HUES48 (cell line): ENCODE data around the gene CPOX.
"Not testable (repeated sequence)": the region's sequence is repeated elsewhere in the genome, so short reads cannot be mapped to it uniquely, and the experiment has no call there.

ENCODE experiments used
- H3K27ac ChIP-seq: one replicate; pipeline ENCODE4 v1.7.0; 2013; ENCODE audit warnings: low read depth, low read length, inconsistent platforms
- H3K27me3 ChIP-seq: 2 replicates; pipeline ENCODE4 v1.6.1; 2013; ENCODE audit warnings: mild to moderate bottlenecking, low read length; ENCODE audit not compliant: control insufficient read depth, insufficient read depth
- H3K36me3 ChIP-seq: 2 replicates; pipeline ENCODE4 v1.6.1; 2013; ENCODE audit warnings: low read length; ENCODE audit not compliant: control insufficient read depth, insufficient read depth
- H3K4me1 ChIP-seq: 2 replicates; pipeline ENCODE4 v1.6.1; 2013; ENCODE audit warnings: mild to moderate bottlenecking, low read length; ENCODE audit not compliant: control insufficient read depth, insufficient read depth
- H3K4me3 ChIP-seq: 2 replicates; pipeline ENCODE4 v1.5.1; 2013; ENCODE audit warnings: mild to moderate bottlenecking, low read depth, low read length
- H3K9ac ChIP-seq: 2 replicates; pipeline ENCODE4 v1.6.1; 2013; ENCODE audit warnings: mild to moderate bottlenecking, low read depth, low read length, moderate library complexity
- H3K9me3 ChIP-seq: 2 replicates; pipeline ENCODE4 v1.6.1; 2013; ENCODE audit warnings: low read length; ENCODE audit not compliant: control insufficient read depth, insufficient read depth

Gene CPOX

GRCh38 chr3:98560911-98561310 is 32.5 kb downstream of the CPOX start:
- Histone ChIP-seq H3K4me1 (no peaks in the 10 kb centered on the region), H3K4me3 (no peak overlapping the region), H3K9me3 (no peaks in the 10 kb centered on the region), H3K27me3 (no peaks in the 10 kb centered on the region), H3K36me3 (no peaks in the 10 kb centered on the region), H3K9ac (no peak overlapping the region), H3K27ac (no peak overlapping the region)

DNA sequence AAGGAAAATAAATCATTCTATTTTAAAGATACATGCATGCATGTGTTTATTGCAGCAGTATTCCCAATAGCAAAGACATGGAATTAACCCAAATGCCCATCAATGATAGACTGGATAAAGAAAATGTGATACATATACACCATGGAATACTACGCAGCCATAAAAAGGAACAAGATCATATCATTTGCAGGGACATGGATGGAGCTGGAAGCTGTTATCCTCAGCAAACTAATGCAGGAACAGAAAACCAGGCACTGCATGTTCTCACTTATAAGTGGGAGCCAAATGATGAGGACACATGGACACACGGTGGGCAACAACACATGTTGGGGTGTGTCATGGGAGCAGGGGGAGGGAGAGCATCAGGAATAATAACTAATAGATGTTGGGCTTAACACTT is 33.6 kb downstream of the CPOX start:
- not testable (repeated sequence) for H3K36me3 ChIP-seq, H3K27me3 ChIP-seq, H3K27ac ChIP-seq, H3K4me1 ChIP-seq, H3K9me3 ChIP-seq, H3K9ac ChIP-seq, H3K4me3 ChIP-seq

- H3K4me3 ChIP-seq = no peak overlapping the region
Observed at GRCh38 chr3:98558100-98558827, 35.1 kb downstream of the CPOX start.

DNA sequence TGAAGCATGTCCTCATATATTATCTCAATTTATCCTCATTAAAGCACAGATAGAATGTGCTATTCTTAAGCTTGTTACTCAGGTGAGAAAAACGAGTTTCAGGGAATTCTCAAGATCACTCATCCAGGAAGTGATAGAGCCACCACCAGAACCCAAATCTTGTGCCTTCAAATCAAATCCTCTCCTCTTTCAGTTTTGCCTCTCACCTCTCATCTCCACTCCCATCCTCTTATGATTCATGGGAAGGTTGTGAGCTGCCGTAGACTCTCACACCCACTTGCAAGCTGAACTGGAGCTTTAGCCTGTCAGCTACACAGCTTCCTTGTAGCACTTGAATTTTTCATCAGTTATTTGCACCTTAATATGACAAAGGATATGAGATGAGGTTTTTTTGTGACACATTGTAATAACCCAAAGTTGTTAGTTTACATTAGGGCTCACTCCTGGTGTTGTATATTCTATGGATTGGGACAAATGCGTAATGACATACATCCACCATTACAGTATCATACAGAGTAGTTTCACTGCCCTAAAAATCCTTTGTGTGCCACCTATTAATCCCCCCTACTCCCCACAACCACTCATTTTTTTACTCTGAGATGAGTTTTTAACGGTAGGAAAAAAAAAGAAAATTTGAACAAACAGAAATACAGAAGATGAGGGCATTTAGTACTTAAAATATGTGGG is 35.9 kb downstream of the CPOX start:
- no peak overlapping the region for H3K27ac ChIP-seq
- H3K36me3 ChIP-seq = no peaks in the 10 kb centered on the region
- H3K9me3 ChIP-seq = no peaks in the 10 kb centered on the region
- H3K9ac ChIP-seq = no peak overlapping the region
- H3K4me1 ChIP-seq = no peaks in the 10 kb centered on the region
- H3K4me3 ChIP-seq = no peak overlapping the region
- H3K27me3 ChIP-seq = no peaks in the 10 kb centered on the region

More at GRCh38 chr3:98558100-98558827, 35.1 kb downstream of the CPOX start:
- Histone ChIP-seq H3K9ac (no peak overlapping the region), H3K9me3 (no peaks in the 10 kb centered on the region), H3K4me1 (no peaks in the 10 kb centered on the region), H3K36me3 (no peaks in the 10 kb centered on the region), H3K27me3 (no peaks in the 10 kb centered on the region), H3K27ac (no peak overlapping the region)

DNA sequence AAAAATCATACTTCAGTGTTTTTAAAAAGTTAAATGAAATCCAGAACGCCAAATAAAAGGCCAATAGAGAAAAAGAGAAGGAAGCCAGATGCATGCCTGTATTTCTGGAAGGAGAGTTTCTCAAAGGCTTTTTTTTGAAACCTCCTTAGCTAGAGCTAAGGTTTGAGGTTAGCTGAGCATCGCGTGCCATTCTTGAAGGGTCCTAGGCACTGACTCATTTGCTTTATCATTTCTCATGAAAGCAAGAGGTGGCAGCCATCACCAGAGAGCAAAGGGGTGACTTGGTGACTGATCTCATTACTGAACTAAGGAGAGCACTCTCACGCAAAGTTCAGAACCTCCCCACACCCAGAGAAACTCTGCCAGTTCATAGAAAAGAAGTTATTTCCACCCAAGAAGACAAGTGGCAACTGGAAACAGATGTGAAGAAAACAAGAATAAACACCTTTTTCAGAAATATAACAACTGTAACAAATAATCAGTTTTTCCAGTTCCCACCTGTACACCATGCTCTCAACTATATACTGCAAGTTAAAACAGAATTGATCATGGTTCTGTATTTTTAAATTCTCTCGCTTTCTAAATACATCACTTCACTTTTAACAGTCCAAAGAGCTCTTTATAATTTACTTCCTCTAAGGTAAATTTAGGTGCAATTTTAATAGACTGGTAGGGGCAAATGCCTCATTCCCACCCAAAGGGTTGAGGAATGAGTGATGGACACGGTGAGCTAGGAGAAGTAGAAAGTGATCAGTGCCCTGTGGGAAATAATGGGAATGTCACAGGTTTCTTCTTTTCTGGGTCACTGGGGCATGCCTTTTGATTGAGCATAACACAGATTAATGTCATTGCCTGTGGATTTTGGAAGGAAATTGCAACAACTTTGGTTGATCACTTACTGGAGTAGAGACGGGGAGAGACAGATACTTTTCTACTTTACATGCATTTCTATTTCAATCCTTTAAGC is 37.0 kb downstream of the CPOX start:
- Histone ChIP-seq H3K27ac (no peak overlapping the region), H3K27me3 (no peaks in the 10 kb centered on the region), H3K36me3 (no peaks in the 10 kb centered on the region), H3K9me3 (no peaks in the 10 kb centered on the region), H3K4me3 (no peak overlapping the region), H3K9ac (no peak overlapping the region), H3K4me1 (no peaks in the 10 kb centered on the region)

DNA sequence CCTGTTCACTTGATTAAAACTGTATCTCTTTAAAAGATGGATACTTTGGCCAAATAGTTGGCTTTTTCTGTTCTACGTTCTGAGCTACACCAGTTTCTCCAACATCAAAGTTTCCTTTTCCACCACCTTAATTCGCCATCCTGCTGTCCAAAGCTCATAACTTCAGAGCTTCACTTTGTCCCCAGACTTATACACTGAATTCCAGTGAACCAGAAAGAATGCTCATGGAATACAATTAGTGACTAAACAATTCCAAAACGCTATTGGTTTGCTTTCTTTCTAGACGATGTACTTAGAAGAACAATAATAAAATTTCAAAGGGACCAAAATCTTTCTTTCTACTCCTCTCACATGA is 38.4 kb downstream of the CPOX start:
- no peak overlapping the region for H3K27ac ChIP-seq
- H3K9ac ChIP-seq = no peak overlapping the region
- H3K9me3 ChIP-seq = no peaks in the 10 kb centered on the region
- no peaks in the 10 kb centered on the region for H3K36me3 ChIP-seq
- no peaks in the 10 kb centered on the region for H3K27me3 ChIP-seq
- H3K4me1 ChIP-seq = no peaks in the 10 kb centered on the region
- H3K4me3 ChIP-seq = no peak overlapping the region

DNA sequence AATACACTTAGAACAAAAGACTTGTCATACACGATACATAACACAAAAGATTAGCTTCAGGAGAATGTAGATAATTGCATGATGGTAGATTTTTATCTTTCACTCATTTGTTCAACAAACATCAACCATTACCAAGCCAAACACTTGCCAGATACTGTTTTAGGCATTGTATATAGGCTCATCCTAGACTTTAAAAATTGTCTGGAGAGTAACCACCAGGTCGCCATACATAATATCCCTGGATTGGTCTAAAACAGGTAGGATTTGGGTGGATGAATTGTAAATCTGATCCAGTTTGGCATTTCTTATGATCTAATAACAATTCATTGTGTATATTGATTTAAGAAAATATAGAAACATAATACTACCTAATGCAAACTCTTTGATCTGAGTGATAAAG is 38.8 kb downstream of the CPOX start:
- no peak overlapping the region for H3K4me3 ChIP-seq

DNA sequence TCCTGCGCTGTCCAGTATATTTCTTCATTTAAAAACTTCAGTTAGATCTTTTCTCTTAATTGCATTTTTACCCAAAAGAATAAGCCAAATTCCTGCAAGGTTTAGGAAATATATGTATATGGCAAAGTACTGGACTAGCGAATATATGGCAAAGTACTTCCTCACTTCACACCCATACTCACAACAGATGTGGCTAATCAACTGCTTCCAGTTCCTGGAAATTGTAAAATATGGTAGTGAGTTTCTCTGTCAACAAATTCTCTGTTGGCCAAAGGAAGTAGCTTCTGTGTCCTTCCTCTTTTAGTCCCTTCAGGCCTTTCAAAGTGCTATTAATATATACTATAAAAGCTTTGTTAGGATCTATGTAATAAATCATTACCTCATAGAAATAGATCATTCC is 39.7 kb downstream of the CPOX start:
- H3K9ac ChIP-seq = no peak overlapping the region
- H3K27ac ChIP-seq = no peak overlapping the region
- H3K9me3 ChIP-seq = no peaks in the 10 kb centered on the region
- H3K36me3 ChIP-seq = no peaks in the 10 kb centered on the region
- H3K27me3 ChIP-seq = no peaks in the 10 kb centered on the region
- H3K4me3 ChIP-seq = no peak overlapping the region
- H3K4me1 ChIP-seq = no peaks in the 10 kb centered on the region

More for the DNA sequence above, 38.8 kb downstream of the CPOX start:
- Histone ChIP-seq H3K36me3 (no peaks in the 10 kb centered on the region), H3K27ac (no peak overlapping the region), H3K4me1 (no peaks in the 10 kb centered on the region), H3K27me3 (no peaks in the 10 kb centered on the region), H3K9ac (no peak overlapping the region), H3K9me3 (no peaks in the 10 kb centered on the region)

GRCh38 chr3:98553021-98553563 is 40.3 kb downstream of the CPOX start:
- no peaks in the 10 kb centered on the region for H3K27me3 ChIP-seq
- H3K9me3 ChIP-seq = no peaks in the 10 kb centered on the region
- no peaks in the 10 kb centered on the region for H3K4me1 ChIP-seq
- no peak overlapping the region for H3K27ac ChIP-seq
- no peaks in the 10 kb centered on the region for H3K36me3 ChIP-seq
- no peak overlapping the region for H3K9ac ChIP-seq
- H3K4me3 ChIP-seq = no peak overlapping the region

DNA sequence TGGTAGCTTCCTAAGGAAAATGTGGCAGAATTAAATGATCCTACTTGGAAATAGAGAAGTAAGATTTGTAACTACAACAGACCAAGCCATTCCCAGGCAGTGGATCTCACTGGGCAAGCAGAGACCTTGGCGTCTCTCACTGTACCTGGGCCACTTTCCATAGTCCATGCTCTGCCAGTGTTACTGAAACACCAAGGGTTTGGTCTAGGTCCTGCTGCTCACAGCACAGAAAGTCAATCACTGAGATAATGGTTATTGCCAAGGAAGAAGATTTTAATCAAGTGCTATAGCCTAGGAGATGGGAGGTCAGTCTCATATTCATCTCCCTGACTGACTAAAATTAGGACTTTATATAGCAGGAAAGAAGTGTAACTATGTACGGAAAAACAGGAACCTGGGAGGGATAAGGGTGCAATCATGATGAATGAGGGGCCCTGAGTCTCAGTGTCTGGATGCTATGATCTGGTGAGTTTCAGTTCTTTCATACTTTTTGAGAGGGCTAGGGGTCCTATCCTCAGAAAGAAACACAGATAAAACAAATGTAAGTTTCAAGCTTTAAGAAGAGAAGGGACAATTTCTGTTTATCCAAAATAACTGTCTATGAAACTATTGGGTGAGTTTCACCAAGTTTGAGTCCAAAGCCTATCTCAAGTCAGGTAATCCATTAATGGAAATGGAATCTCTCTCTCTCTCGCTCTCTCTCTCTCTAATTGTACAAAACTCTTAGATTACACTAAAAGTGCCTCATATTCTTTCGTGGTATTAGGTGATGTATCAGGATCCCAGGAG is 41.0 kb downstream of the CPOX start:
- no peak overlapping the region for H3K27ac ChIP-seq
- no peaks in the 10 kb centered on the region for H3K9me3 ChIP-seq
- no peak overlapping the region for H3K9ac ChIP-seq
- H3K36me3 ChIP-seq = no peaks in the 10 kb centered on the region
- H3K4me1 ChIP-seq = no peaks in the 10 kb centered on the region
- no peak overlapping the region for H3K4me3 ChIP-seq
- H3K27me3 ChIP-seq = no peaks in the 10 kb centered on the region
